ENCODE results near the gene STRIP2. TPM values are rescaled to one million over a fixed set of nuclear protein-coding genes. Genes with fewer than 3 reads are reported as not detected.
"Not testable (repeated sequence)": the region's sequence is repeated elsewhere in the genome, so short reads cannot be mapped to it uniquely, and the experiment has no call there.

The STRIP2 gene
- total and polyA plus RNA-seq, 9 donors, result 5.1 to 10.1 (median 6.2) TPM

DNA sequence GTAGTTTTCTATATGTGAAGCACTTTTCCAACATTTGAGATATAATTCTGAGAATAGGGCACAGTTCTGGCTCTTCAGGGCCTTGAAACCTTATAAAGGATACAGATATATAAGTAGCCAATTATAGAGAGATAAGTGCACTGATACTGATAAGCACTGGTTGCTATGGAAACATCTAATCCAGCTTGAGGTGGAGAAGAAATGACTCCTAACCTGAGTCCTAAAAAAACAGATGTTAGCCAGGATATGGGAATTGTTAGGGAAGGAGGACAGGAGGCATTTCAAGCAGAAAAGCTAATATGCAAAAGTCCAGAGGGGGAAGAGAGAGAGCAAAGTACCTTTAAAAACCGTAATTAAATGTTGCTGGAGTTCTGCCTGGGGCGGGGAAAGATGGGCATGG is 30.8 kb downstream of the STRIP2 start:
- no peaks in the 10 kb centered on the region for H3K27me3 ChIP-seq (ENCODE audit: control insufficient read depth, insufficient read depth, low read length)
- no peak overlapping the region for H3K27ac ChIP-seq (ENCODE audit: low read length)
- H3K9me3 ChIP-seq (replicated peaks; ENCODE audit: control insufficient read depth, low read depth, low read length), result no peaks in the 10 kb centered on the region
- WGBS (ENCODE audit: insufficient coverage), result no CpG with 5 or more reads among the region's 2 CpGs
- peaks cover 12% of the 10 kb centered on the region for H3K36me3 ChIP-seq (ENCODE audit: control insufficient read depth, insufficient read depth, low read length)
- H3K4me3 ChIP-seq (ENCODE audit: low read length), result no peak overlapping the region
- no peak for DNase-seq
- H3K4me1 ChIP-seq (ENCODE audit: control insufficient read depth, insufficient read depth, low read length), result peaks cover 11% of the 10 kb centered on the region

DNA sequence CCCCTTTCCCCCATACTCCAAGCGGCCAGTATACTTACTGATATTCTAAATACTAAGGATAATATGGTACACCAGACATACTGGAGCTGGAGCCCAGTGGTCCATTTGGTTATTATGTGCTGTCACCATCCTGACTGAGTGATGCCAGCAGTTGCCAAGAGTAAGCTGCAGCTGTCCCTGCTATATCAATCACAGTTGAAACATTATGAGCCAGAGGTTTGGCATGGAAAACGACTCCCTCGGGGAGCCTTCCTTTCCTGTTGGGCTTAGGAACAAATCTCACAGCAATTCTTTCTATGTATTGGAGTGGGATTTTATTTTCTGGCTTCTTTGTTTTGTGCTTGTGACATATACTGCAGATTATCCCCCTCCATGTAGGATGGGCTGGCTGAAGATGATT is 32.6 kb downstream of the STRIP2 start:
- H3K4me3 ChIP-seq (ENCODE audit: low read length), result no peak overlapping the region
- no peak overlapping the region for H3K27ac ChIP-seq (ENCODE audit: low read length)
- peak; percentile 77 for DNase-seq
- H3K9me3 ChIP-seq (replicated peaks; ENCODE audit: control insufficient read depth, low read depth, low read length), result no peaks in the 10 kb centered on the region
- peaks cover 11% of the 10 kb centered on the region for H3K4me1 ChIP-seq (ENCODE audit: control insufficient read depth, insufficient read depth, low read length)
- no CpG with 5 or more reads among the region's 3 CpGs for WGBS (ENCODE audit: insufficient coverage)
- H3K27me3 ChIP-seq (ENCODE audit: control insufficient read depth, insufficient read depth, low read length), result no peaks in the 10 kb centered on the region
- H3K36me3 ChIP-seq (ENCODE audit: control insufficient read depth, insufficient read depth, low read length), result peaks cover 10% of the 10 kb centered on the region

DNA sequence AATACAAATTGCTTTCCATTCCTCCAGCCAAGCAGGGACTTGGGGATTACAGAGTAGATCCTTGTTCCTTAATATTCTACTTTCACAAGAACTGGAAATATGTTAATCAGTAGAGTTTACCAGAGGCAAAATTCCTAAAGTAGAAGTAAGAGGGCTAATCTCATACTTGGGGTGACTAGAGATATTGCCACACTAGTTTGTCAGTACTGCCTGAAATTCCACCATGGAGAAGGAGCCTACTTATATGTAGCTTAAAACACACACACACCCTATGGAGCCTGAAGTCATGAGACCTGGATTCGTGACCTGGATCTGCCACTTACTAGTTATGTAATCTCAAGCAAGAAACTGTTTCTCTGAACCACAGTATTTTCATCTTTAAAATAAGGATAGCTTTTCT is 33.9 kb downstream of the STRIP2 start:
- Histone ChIP-seq H3K27me3 (ENCODE audit: control insufficient read depth, insufficient read depth, low read length) (no peaks in the 10 kb centered on the region), H3K4me1 (ENCODE audit: control insufficient read depth, insufficient read depth, low read length) (peaks cover 11% of the 10 kb centered on the region), H3K9me3 (replicated peaks; ENCODE audit: control insufficient read depth, low read depth, low read length) (no peaks in the 10 kb centered on the region), H3K27ac (ENCODE audit: low read length) (no peak overlapping the region), H3K4me3 (ENCODE audit: low read length) (no peak overlapping the region), H3K36me3 (ENCODE audit: control insufficient read depth, insufficient read depth, low read length) (peaks cover 5% of the 10 kb centered on the region)
- DNase-seq, result no peak
- WGBS (ENCODE audit: insufficient coverage), result no CpG with 5 or more reads among the region's 1 CpG

DNA sequence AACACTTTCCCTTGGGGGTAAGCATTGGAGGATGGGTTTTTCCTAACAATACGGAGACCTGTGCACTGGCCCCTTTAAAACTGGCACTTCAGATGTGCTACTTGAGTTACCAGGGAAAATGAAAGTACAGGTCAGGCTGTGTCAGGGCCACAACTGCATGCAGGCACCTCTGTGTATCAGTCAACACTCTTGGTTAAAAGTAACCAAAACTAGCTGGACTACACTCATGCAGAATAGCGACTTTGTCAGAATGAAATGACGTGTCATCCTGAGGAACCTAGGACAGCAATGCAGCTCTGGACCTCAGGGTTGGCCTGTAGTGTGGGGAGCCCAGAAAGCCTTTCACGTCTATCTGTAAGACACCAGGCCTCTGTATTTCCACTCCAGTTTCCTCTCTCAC is 34.3 kb downstream of the STRIP2 start:
- Histone ChIP-seq H3K4me3 (ENCODE audit: low read length) (no peak overlapping the region), H3K36me3 (ENCODE audit: control insufficient read depth, insufficient read depth, low read length) (peaks cover 4% of the 10 kb centered on the region), H3K9me3 (replicated peaks; ENCODE audit: control insufficient read depth, low read depth, low read length) (no peaks in the 10 kb centered on the region), H3K27me3 (ENCODE audit: control insufficient read depth, insufficient read depth, low read length) (no peaks in the 10 kb centered on the region), H3K27ac (ENCODE audit: low read length) (no peak overlapping the region), H3K4me1 (ENCODE audit: control insufficient read depth, insufficient read depth, low read length) (peaks cover 11% of the 10 kb centered on the region)
- DNase-seq, result no peak
- 66% methylated on average over 2 of the region's 4 CpGs for WGBS (ENCODE audit: insufficient coverage)

DNA sequence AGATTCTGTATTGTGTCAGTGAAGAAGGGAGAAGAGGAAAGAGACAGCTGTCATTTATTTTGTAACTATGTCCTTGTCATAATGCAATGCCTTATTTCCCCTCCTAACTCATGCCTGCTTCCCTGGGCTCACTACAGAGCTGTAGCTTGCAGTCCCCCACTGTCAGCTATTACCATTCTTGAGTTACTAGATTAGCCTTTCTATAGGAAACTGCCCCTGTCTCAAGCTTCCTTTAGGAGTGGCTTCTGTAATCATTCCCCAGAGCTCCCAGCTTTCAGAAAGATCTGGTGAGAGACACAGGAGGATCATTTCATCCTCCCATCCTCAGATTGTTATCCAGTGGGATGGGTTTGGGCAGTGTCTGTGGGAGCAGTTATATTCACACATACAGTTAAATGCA is 35.7 kb downstream of the STRIP2 start:
- Histone ChIP-seq H3K27ac (ENCODE audit: low read length) (no peak overlapping the region), H3K36me3 (ENCODE audit: control insufficient read depth, insufficient read depth, low read length) (no peaks in the 10 kb centered on the region), H3K4me1 (ENCODE audit: control insufficient read depth, insufficient read depth, low read length) (peaks cover 11% of the 10 kb centered on the region), H3K27me3 (ENCODE audit: control insufficient read depth, insufficient read depth, low read length) (no peaks in the 10 kb centered on the region), H3K9me3 (replicated peaks; ENCODE audit: control insufficient read depth, low read depth, low read length) (no peaks in the 10 kb centered on the region), H3K4me3 (ENCODE audit: low read length) (no peak overlapping the region)
- no peak for DNase-seq

DNA sequence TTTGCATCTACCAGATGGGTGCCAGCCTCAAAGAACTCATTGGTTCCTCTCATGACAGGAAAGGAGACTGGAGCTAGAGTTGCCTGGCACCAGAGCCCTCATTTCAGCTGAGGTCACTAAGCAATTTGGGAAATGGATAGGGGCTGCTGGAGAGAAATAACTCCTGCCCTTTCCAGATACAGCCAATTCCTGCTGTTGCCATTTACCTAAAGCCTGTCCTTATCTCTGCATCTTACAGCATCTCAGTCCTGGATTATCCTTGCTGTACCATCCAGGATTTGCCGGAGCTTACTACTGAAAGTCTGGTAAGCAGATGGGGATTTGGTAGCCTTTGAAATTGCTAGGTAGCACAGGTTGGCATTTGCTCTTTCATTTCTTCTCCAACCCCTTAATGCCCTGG is 36.2 kb downstream of the STRIP2 start:
- no peak for DNase-seq
- WGBS (ENCODE audit: insufficient coverage), result 100% methylated on average over 1 of the region's 1 CpG
- no peak overlapping the region for H3K4me3 ChIP-seq (ENCODE audit: low read length)
- no peaks in the 10 kb centered on the region for H3K36me3 ChIP-seq (ENCODE audit: control insufficient read depth, insufficient read depth, low read length)
- H3K4me1 ChIP-seq (ENCODE audit: control insufficient read depth, insufficient read depth, low read length), result peaks cover 11% of the 10 kb centered on the region
- H3K27me3 ChIP-seq (ENCODE audit: control insufficient read depth, insufficient read depth, low read length), result no peaks in the 10 kb centered on the region
- no peaks in the 10 kb centered on the region for H3K9me3 ChIP-seq (replicated peaks; ENCODE audit: control insufficient read depth, low read depth, low read length)
- no peak overlapping the region for H3K27ac ChIP-seq (ENCODE audit: low read length)

DNA sequence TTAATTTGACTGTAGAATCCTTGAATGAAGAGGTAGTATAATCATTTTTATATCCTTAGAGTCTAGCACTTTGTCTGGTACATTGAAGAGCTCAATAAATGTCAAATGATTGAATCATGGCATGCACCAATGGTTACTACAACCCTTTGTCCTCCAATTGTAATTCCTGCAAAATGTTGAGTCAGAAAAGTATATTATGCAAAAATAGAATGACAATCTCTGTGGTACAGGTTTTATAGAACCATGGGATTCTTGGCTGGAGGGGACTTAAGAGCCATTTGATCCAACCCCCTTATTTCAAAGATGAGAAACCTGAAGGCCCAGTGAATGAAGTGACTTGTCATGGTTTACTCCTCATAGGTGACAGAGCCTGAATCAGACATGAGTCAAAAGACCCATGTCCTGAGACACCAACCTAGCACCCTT is 37.2 kb downstream of the STRIP2 start:
- Histone ChIP-seq H3K4me1 (ENCODE audit: control insufficient read depth, insufficient read depth, low read length) (peaks cover 4% of the 10 kb centered on the region), H3K36me3 (ENCODE audit: control insufficient read depth, insufficient read depth, low read length) (no peaks in the 10 kb centered on the region), H3K27me3 (ENCODE audit: control insufficient read depth, insufficient read depth, low read length) (no peaks in the 10 kb centered on the region), H3K9me3 (replicated peaks; ENCODE audit: control insufficient read depth, low read depth, low read length) (no peaks in the 10 kb centered on the region), H3K27ac (ENCODE audit: low read length) (no peak overlapping the region), H3K4me3 (ENCODE audit: low read length) (no peak overlapping the region)
- DNase-seq, result no peak

DNA sequence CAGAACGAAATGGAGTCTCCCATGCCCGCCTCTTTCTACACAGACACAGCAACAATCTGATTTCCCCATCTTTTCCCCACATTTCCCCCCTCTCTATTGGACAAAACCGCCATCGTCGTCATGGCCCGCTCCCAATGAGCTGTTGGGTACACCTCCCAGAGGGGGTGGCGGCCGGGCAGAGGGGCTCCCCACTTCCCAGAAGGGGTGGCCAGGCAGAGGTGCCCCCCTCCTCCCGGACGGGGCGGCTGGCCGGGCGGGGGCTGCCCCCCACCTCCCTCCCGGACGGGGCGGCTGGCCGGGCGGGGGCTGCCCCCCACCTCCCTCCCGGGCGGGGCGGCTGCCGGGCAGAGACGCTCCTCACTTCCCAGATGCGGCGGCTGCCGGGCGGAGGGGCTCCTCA is 41.7 kb downstream of the STRIP2 start:
- not testable (repeated sequence) for DNase-seq; H3K36me3 ChIP-seq (ENCODE audit: control insufficient read depth, insufficient read depth, low read length); H3K4me3 ChIP-seq (ENCODE audit: low read length); H3K27me3 ChIP-seq (ENCODE audit: control insufficient read depth, insufficient read depth, low read length); H3K27ac ChIP-seq (ENCODE audit: low read length); H3K9me3 ChIP-seq (replicated peaks; ENCODE audit: control insufficient read depth, low read depth, low read length); H3K4me1 ChIP-seq (ENCODE audit: control insufficient read depth, insufficient read depth, low read length)
- WGBS (ENCODE audit: insufficient coverage), result no CpG with 5 or more reads among the region's 27 CpGs

DNA sequence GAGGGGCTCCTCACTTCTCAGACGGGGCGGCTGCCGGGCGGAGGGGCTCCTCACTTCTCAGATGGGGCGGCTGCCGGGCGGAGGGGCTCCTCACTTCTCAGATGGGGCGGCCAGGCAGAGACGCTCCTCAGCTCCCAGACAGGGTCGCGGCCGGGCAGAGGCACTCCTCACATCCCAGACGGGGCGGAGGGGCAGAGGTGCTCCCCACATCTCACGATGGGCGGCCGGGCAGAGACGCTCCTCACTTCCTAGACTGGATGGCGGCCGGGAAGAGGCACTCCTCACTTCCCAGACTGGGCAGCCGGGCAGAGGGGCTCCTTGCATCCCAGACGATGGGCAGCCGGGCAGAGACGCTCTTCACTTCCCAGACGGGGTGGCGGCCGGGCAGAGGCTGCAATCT is 42.2 kb downstream of the STRIP2 start:
- not testable (repeated sequence) for H3K36me3 ChIP-seq (ENCODE audit: control insufficient read depth, insufficient read depth, low read length); H3K27me3 ChIP-seq (ENCODE audit: control insufficient read depth, insufficient read depth, low read length); H3K4me3 ChIP-seq (ENCODE audit: low read length); H3K4me1 ChIP-seq (ENCODE audit: control insufficient read depth, insufficient read depth, low read length); H3K27ac ChIP-seq (ENCODE audit: low read length); DNase-seq; H3K9me3 ChIP-seq (replicated peaks; ENCODE audit: control insufficient read depth, low read depth, low read length)
- 97% methylated on average over 12 of the region's 27 CpGs for WGBS (ENCODE audit: insufficient coverage)

DNA sequence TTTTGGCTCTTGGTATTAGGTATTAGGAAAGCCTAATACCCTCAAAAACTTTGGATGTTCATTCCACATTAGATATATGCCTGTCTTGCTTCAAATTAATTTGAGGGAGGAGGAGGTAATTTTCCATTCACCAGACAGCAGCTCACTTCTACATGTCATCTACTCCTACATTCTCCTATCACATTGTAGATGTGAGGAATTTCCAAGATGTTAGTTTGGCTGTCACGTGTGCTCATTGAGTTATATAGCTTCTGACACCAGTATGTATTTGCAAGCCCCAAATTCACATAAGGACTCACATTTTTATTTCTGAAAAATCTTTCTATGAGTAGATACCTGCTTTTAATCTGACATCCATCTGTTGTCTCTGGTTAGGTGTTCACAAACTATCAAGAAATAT is 45.6 kb downstream of the STRIP2 start:
- no peaks in the 10 kb centered on the region for H3K36me3 ChIP-seq (ENCODE audit: control insufficient read depth, insufficient read depth, low read length)

DNA sequence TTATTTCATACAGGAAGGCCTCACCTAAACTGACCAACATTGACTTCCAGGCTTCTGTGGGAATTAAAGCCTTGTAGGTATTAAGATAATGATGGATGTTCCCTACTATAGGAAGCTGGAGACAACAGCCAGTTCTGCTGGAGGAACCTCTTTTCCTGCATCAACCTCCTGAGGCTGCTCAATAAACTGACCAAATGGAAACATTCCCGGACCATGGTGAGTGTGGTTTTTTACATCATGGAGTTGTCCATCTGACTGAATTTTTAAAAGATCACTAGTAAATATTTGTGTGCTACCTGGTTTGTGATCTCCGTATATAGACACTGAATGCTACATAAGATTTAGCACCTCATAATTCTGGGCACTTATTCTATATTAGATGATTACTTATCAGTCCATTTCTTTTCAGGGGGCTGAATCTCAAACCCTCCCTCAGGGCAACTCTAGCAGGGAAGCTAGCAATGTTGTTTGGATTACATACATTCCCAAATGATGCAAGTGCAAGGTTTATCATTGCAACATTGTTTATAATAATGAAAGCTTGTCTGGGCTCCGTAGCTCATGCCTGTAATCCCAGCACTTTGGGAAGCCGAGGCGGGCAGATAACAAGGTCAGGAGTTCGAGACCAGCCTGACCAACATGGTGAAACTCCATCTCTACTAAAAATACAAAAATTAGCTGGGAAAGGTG is 46.6 kb downstream of the STRIP2 start:
- Histone ChIP-seq H3K36me3 (ENCODE audit: control insufficient read depth, insufficient read depth, low read length) (no peaks in the 10 kb centered on the region), H3K27ac (ENCODE audit: low read length) (no peak overlapping the region), H3K27me3 (ENCODE audit: control insufficient read depth, insufficient read depth, low read length) (no peaks in the 10 kb centered on the region), H3K4me1 (ENCODE audit: control insufficient read depth, insufficient read depth, low read length) (no peaks in the 10 kb centered on the region), H3K9me3 (replicated peaks; ENCODE audit: control insufficient read depth, low read depth, low read length) (no peaks in the 10 kb centered on the region), H3K4me3 (ENCODE audit: low read length) (no peak overlapping the region)
- WGBS (ENCODE audit: insufficient coverage), result no CpG with 5 or more reads among the region's 6 CpGs
- DNase-seq, result no peak

More for the DNA sequence above, 45.6 kb downstream of the STRIP2 start:
- no peaks in the 10 kb centered on the region for H3K4me1 ChIP-seq (ENCODE audit: control insufficient read depth, insufficient read depth, low read length)
- DNase-seq, result no peak
- H3K9me3 ChIP-seq (replicated peaks; ENCODE audit: control insufficient read depth, low read depth, low read length), result no peaks in the 10 kb centered on the region
- H3K27me3 ChIP-seq (ENCODE audit: control insufficient read depth, insufficient read depth, low read length), result no peaks in the 10 kb centered on the region
- no peak overlapping the region for H3K27ac ChIP-seq (ENCODE audit: low read length)
- no peak overlapping the region for H3K4me3 ChIP-seq (ENCODE audit: low read length)
- no CpG with 5 or more reads among the region's 1 CpG for WGBS (ENCODE audit: insufficient coverage)
